GM21786 (cell line): ENCODE results near the gene ADGRA1.
"Not testable (repeated sequence)": the region's sequence is repeated elsewhere in the genome, so short reads cannot be mapped to it uniquely, and the experiment has no call there.

Experiments used
- ATAC-seq: cut with Tn5 transposase; IDR thresholded peaks from one replicate; pipeline ENCODE4 v1.9.1; 2021; ENCODE audit not compliant: unreplicated experiment

Gene ADGRA1

DNA sequence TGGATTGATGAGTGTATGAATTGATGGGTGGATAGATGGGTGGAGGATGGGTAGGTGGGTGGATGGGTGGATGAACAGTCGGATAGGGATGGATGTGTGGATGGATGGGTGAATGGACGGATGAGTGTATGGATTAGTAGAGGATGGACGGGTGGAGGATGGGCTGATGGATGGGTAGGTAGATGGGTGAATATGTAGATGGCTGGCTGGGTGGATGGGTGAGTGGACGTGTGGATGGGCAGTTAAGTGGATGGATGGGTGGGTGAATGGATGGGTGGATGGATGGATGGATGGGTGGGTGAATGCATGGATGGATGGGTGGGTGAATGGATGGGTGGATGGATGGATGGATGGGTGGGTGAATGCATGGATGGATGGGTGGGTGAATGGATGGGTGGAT is 87.9 kb downstream of the ADGRA1 start:
- ATAC-seq, result not testable (repeated sequence)

DNA sequence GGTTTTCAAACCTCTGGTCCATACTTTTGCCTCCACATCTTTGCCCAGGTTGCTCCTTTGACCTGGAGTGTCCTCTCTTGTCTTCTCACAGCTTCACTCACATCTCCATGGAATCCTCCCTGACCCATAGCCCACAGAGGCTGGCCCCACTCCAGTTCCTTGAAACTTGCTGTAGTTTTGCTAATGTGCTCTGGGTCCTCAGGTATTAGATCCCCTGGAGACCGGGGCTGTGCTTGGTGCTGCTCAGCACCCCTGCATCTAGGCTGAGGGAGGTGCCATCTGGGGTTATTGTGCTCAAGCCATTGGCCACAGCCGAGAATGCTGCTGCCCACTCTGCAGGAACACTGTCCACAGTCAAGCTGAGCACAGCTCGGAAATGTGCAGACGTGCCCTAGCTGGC is 88.8 kb downstream of the ADGRA1 start:
- ATAC-seq, result no peak

DNA sequence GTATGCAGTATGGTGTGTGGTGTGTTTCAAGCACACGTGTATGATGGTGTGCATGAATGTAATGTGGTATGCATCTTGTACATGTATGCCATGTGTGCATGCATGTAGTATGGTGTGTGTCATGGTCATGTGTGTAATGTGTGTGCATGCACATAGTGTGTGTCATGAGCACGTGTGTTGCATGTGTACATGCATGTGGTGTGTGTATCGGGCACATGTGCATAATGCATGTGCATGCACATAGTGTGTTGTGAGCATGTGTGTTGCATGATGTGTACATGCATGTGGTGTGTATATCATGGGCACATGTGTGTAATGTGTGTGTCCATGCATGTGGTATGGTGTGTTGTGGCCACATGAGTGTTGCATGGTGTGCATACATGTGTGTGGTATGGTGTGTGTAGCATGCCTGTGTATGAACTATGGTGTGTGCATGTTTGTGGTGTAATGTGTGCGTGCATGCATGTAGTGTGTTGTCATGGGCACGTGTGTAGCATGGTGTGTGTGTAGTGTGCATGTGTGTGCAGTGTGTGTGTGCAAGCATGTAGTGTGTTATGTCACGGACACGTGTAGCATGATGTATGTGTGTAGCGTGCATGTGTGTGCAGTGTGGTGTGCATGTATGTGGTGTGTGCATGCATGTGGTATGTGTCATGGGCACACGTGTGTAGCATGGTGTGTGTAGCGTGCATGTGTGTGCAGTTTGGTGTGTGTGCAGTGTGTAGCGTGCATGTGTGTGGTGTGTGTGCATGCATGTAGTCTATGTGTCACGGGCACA is 89.8 kb downstream of the ADGRA1 start:
- ATAC-seq, result no peak

DNA sequence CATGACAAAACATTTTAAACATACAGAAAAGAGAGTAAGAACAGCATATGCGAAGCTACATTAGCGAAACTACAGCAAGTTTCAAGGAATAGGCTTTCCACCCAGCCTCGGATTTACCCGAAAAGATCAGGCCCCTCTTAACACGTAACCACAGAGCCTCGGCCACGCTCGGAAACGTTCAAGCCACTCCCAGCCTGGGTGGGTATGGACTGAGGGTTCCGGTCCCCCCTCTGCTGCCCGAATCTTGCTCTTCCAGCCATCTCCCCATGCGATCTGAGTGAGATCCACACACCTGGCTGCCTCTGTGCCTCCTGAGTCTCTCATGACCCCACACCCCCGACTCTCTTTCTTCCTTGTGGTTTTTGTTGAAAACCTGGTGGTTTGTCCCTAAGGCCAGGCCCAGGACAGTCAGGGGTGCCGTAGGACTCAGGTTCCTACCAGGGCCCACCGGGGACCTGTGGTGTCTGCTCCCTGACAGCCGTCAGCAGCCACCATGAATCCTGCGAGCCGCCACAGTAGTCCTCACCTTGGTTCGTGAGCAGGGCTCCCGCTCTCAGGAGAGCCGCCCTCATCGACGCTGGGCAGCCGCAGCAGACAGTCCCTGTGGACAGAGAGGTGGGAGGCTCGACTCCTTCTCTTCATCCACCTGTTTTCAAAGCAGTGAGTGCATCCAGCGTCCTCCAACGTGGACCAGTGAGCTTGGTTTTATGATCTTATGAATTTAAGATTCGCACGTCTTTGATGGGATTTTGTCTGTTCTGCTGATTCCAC is 90.8 kb downstream of the ADGRA1 start:
- ATAC-seq, result no peak

DNA sequence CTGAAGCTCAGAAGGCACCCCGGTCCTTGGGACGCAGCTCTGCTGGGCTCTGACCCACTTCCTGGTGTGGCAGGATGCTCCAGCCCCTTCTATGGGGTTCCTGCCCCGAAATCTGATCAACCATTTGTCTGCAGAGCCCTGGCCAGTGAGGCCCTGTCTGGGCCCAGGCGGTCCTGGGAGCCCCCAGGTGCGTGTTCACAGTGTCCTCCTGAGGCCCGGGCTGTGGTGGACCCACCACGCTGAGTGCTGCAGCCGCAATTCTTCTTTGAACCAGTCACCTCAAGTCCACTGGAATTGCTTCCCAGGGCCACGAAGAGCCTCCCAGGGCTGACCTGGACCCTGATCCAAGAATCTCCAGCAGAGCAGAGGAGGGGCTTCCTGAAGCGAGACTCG is 91.4 kb downstream of the ADGRA1 start:
- no peak for ATAC-seq

DNA sequence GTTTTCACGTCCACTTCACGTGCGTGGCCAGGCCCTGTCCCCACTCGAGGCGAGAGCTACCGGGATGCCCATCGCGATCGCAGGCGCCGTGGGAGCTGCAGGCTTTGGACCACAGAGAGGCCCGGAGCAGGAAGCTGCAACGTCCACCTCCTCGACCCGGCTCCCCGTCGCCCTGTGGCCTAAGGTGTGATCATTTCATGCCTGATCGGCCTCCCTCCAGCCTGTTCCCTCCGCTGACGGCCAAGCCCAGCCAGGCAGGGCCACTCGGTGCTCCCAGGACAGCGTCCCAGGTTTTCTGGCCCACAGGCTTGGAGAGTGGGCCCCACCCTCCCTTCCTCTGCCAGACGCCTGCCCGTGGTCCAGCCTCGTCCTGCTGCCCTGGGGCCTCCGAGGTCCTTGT is 91.9 kb downstream of the ADGRA1 start:
- no peak for ATAC-seq

DNA sequence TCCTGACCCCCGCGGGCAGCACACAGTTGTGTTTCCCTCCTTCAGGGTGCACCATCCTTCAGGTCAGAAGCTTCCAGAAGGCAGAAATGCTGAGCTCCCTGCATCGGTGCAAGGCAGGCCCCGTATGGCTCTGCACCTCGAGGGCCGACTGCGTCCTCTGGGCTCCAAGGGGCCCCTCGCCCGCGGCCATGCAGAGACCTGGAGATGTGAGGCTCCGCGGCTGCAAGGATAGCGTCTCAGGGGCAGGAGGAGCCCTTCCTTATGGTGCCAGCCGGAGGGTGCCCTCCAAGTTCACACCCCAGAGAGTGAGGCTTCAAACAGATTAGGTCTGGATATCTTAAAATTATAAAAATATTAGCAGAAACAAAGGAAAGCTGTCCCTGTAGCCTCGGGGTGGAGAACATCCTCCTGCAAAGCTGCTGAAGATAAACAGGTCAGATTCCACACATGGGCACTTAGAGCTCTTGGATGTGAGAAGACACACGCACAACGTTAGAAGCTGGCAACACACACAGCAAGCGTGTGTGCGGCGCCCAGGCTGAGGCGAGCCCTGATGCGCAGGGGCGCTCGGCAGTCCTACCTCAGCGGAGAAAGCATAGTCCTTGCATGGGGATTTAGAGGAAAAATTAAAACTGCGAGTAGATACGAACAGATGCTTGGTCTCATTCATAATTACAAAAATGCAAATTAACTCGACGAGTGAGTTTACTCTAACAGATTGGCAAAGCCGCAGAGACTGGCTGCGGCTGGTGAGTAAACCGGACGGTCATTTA is 92.7 kb downstream of the ADGRA1 start:
- ATAC-seq, result no peak

DNA sequence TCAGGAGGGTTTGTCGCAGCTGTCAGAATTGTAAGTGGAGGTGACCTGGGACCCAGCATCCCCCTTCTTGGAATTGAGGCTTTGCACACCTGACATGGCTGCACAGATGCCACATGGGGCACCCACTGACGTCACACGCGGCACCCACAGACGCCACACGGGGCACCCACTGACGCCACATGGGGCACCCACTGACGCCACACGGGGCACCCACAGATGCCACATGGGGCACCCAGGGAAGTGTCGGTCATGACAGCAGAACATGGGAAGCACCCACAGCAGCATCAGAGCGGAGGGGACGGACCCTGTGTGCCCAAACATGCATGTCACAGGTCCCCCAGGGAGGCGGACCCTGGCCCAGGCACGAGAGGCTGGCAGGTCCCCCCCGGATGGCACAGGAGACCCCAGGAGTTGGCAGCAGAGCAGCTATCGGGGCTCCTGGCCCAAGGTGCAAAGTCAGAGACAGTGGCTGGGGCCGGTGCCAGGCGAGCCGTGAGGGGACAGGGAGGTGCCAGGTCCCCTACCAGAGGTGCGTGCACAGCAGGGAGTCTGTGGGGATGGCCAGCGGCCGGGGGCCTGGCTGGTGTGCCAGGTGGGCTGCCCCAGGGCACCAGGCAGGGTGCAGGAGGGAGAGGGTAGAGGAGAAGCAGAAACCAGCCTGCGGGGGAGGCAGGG is 93.4 kb downstream of the ADGRA1 start:
- ATAC-seq, result no peak
